Measurements from ENCODE around the gene SLC16A13.
"Not testable (repeated sequence)": the region's sequence is repeated elsewhere in the genome, so short reads cannot be mapped to it uniquely, and the experiment has no call there.

SLC16A13 gene

GRCh38 chr17:7064261-7064660, 28.4 kb downstream of the SLC16A13 start:
- DNase-seq (ENCODE audit: low spot score): no peak

- DNase-seq (ENCODE audit: low spot score): no peak
Observed at GRCh38 chr17:7067198-7067597, 31.4 kb downstream of the SLC16A13 start.

- no peak for DNase-seq (ENCODE audit: low spot score)
Observed at GRCh38 chr17:7068268-7068667, 32.5 kb downstream of the SLC16A13 start.

GRCh38 chr17:7070712-7071111, 34.9 kb downstream of the SLC16A13 start:
- DNase-seq (ENCODE audit: low spot score): no peak

- no peak for DNase-seq (ENCODE audit: low spot score)
Observed at GRCh38 chr17:7072406-7072805, 36.6 kb downstream of the SLC16A13 start.

GRCh38 chr17:7074931-7075330, 39.1 kb downstream of the SLC16A13 start:
- DNase-seq (ENCODE audit: low spot score): no peak

- DNase-seq (ENCODE audit: low spot score): no peak
Observed at GRCh38 chr17:7077911-7078546, 42.2 kb downstream of the SLC16A13 start.

GRCh38 chr17:7078711-7079110, 42.9 kb downstream of the SLC16A13 start:
- DNase-seq (ENCODE audit: low spot score): no peak

GRCh38 chr17:7079581-7080455, 44.0 kb downstream of the SLC16A13 start, which contains the start of gene CLEC10A:
TSS of gene CLEC10A (minus strand) at chr17:7080251. CDS start at chr17:7078812, 1,439 bp downstream.
- no peak for DNase-seq (ENCODE audit: low spot score)

GRCh38 chr17:7080456-7081041, 44.7 kb downstream of the SLC16A13 start:
- no peak for DNase-seq (ENCODE audit: low spot score)

GRCh38 chr17:7081341-7082062, 45.7 kb downstream of the SLC16A13 start:
- DNase-seq (ENCODE audit: low spot score): no peak

- no peak for DNase-seq (ENCODE audit: low spot score)
Observed at GRCh38 chr17:7083592-7083991, 47.8 kb downstream of the SLC16A13 start.

GRCh38 chr17:7084088-7084487, 48.3 kb downstream of the SLC16A13 start:
- no peak for DNase-seq (ENCODE audit: low spot score)

- not testable (repeated sequence) for DNase-seq (ENCODE audit: low spot score)
Observed at GRCh38 chr17:7088442-7088841, 52.6 kb downstream of the SLC16A13 start.

GRCh38 chr17:7089570-7089969, 53.8 kb downstream of the SLC16A13 start:
- DNase-seq (ENCODE audit: low spot score): not testable (repeated sequence)

Data from COLO829 (cell line).